ENCODE data around the gene SPARC.
A peak's percentile ranks its signal among the peaks of the same experiment; 100 is the strongest.

Gene SPARC

DNA sequence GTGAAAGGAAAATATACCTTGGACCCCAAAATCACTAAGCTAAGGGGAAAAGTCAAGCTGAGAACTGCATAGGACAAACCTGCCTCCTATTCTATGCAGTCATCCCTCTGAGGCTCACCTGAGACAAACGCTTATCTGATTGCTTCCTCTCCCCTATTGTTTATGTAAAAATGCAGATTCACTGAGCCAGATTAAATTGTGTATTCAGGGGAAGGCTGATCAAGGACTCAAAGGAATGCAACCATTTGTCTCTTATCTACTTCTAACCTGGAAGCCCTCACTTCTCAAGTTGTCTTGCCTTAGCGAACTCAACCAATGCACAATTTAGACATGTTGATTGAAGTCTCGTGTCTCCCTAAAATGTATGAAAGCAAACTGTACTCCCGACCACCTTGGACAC lies 13.3 kb downstream of the SPARC start:
- H3K79me2 ChIP-seq (ENCODE audit: insufficient read depth, low read length): no peaks in the 10 kb centered on the region
- peaks cover 4% of the 10 kb centered on the region; the same call in 1 of the 2 replicates for H3K36me3 ChIP-seq (ENCODE audit: insufficient read depth, low read length)
- no peaks in the 10 kb centered on the region for H3K9me3 ChIP-seq (ENCODE audit: insufficient read depth, low read depth, low read length)
- H3K9ac ChIP-seq (ENCODE audit: low read depth, low read length, poor library complexity, severe bottlenecking): no peak overlapping the region
- H3K9me2 ChIP-seq (replicated peaks; ENCODE audit: low read depth, low read length): no peaks in the 10 kb centered on the region
- H3F3A ChIP-seq (ENCODE audit: low read depth): no peaks in the 10 kb centered on the region
- H3K4me1 ChIP-seq (ENCODE audit: insufficient read depth, low read length, poor library complexity, severe bottlenecking): peaks cover 32% of the 10 kb centered on the region
- H4K20me1 ChIP-seq (ENCODE audit: insufficient read depth, low read length, poor library complexity, severe bottlenecking): no peaks in the 10 kb centered on the region
- no peaks in the 10 kb centered on the region for H3K27me3 ChIP-seq (ENCODE audit: insufficient read depth, low read length, poor library complexity, severe bottlenecking)
- no peak overlapping the region for H3K4me2 ChIP-seq (ENCODE audit: low read depth, low read length, poor library complexity, severe bottlenecking)
- no peak overlapping the region for H3K4me3 ChIP-seq (ENCODE audit: low read length, poor library complexity, severe bottlenecking)
- no peak overlapping the region for H2AFZ ChIP-seq (ENCODE audit: low read length)
- no peak for TF ChIP-seq EZH2phosphoT487 (IDR thresholded peaks at IDR 0.05; ENCODE audit: borderline replicate concordance)
- TF ChIP-seq, protein P1, sequence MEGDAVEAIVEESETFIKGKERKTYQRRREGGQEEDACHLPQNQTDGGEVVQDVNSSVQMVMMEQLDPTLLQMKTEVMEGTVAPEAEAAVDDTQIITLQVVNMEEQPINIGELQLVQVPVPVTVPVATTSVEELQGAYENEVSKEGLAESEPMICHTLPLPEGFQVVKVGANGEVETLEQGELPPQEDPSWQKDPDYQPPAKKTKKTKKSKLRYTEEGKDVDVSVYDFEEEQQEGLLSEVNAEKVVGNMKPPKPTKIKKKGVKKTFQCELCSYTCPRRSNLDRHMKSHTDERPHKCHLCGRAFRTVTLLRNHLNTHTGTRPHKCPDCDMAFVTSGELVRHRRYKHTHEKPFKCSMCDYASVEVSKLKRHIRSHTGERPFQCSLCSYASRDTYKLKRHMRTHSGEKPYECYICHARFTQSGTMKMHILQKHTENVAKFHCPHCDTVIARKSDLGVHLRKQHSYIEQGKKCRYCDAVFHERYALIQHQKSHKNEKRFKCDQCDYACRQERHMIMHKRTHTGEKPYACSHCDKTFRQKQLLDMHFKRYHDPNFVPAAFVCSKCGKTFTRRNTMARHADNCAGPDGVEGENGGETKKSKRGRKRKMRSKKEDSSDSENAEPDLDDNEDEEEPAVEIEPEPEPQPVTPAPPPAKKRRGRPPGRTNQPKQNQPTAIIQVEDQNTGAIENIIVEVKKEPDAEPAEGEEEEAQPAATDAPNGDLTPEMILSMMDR (conservative IDR thresholded peaks at IDR 0.05; ENCODE audit: low read length): no peak

DNA sequence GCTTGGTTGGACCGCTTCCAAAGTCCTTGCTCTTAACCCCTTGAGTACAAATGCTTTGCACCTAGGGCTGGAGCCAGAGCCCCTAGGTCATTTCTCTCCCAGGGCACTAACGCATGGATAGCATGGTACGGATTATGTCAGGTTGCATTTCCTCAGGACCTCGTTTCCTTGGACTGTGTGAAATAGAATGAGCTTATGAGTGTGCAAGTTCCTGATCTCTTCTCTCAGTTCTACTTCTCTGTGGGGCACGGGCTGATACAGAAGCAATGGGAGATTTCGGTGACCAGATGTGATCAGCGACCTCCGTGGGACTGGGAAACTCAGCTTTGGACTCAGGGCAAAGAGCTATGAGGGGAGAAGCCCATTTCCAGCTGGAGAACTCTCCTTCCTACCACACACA lies 14.2 kb downstream of the SPARC start:
- Histone ChIP-seq H3K4me1 (ENCODE audit: insufficient read depth, low read length, poor library complexity, severe bottlenecking) (peaks cover 23% of the 10 kb centered on the region), H3K36me3 (ENCODE audit: insufficient read depth, low read length) (peaks cover 4% of the 10 kb centered on the region; the same call in 1 of the 2 replicates)

DNA sequence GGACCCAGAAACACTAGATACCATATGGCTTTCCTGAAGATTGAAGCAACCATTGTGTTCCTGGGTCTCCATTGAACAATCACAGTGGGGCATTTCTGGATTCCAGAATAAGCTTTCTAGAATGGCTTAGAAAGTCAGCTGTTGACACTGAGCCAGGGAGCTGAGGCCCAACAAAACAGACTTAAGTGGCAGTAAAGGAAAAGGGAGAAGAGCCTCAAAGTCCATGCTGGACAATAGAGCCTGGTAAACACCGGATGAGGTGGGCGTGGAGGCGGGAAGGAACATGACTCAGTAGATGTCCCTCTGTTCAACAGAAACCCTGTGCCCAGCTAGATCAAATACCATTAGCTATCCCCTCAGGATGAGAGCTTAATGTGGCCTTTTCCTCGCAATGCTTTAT lies 14.8 kb downstream of the SPARC start:
- peak overlapping the region; percentile 26 for H3K9ac ChIP-seq (ENCODE audit: low read depth, low read length, poor library complexity, severe bottlenecking)
- TF ChIP-seq, protein P1 (conservative IDR thresholded peaks at IDR 0.05; ENCODE audit: low read length): no peak
- TF ChIP-seq EZH2phosphoT487 (IDR thresholded peaks at IDR 0.05; ENCODE audit: borderline replicate concordance): no peak
- H3K9me3 ChIP-seq (ENCODE audit: insufficient read depth, low read depth, low read length): no peaks in the 10 kb centered on the region
- H3K27me3 ChIP-seq (ENCODE audit: insufficient read depth, low read length, poor library complexity, severe bottlenecking): no peaks in the 10 kb centered on the region
- H3K4me1 ChIP-seq (ENCODE audit: insufficient read depth, low read length, poor library complexity, severe bottlenecking): peaks cover 23% of the 10 kb centered on the region
- H3K4me2 ChIP-seq (ENCODE audit: low read depth, low read length, poor library complexity, severe bottlenecking): peak overlapping the region; percentile 50
- H2AFZ ChIP-seq (ENCODE audit: low read length): no peak overlapping the region
- peak overlapping the region; percentile 26 for H3K4me3 ChIP-seq (ENCODE audit: low read length, poor library complexity, severe bottlenecking)
- H3K36me3 ChIP-seq (ENCODE audit: insufficient read depth, low read length): peaks cover 4% of the 10 kb centered on the region; the same call in 1 of the 2 replicates
- no peaks in the 10 kb centered on the region for H4K20me1 ChIP-seq (ENCODE audit: insufficient read depth, low read length, poor library complexity, severe bottlenecking)
- no peaks in the 10 kb centered on the region for H3F3A ChIP-seq (ENCODE audit: low read depth)
- H3K9me2 ChIP-seq (replicated peaks; ENCODE audit: low read depth, low read length): no peaks in the 10 kb centered on the region
- H3K79me2 ChIP-seq (ENCODE audit: insufficient read depth, low read length): no peaks in the 10 kb centered on the region

More for the DNA sequence above, 14.2 kb downstream of the SPARC start:
- TF ChIP-seq, protein P1 (conservative IDR thresholded peaks at IDR 0.05; ENCODE audit: low read length): no peak
- no peak for TF ChIP-seq EZH2phosphoT487 (IDR thresholded peaks at IDR 0.05; ENCODE audit: borderline replicate concordance)
- Histone ChIP-seq H3K9ac (ENCODE audit: low read depth, low read length, poor library complexity, severe bottlenecking) (no peak overlapping the region), H4K20me1 (ENCODE audit: insufficient read depth, low read length, poor library complexity, severe bottlenecking) (no peaks in the 10 kb centered on the region), H3K79me2 (ENCODE audit: insufficient read depth, low read length) (no peaks in the 10 kb centered on the region), H3K4me2 (ENCODE audit: low read depth, low read length, poor library complexity, severe bottlenecking) (no peak overlapping the region), H3K9me2 (replicated peaks; ENCODE audit: low read depth, low read length) (no peaks in the 10 kb centered on the region), H3F3A (ENCODE audit: low read depth) (no peaks in the 10 kb centered on the region), H3K4me3 (ENCODE audit: low read length, poor library complexity, severe bottlenecking) (no peak overlapping the region), H3K9me3 (ENCODE audit: insufficient read depth, low read depth, low read length) (no peaks in the 10 kb centered on the region), H3K27me3 (ENCODE audit: insufficient read depth, low read length, poor library complexity, severe bottlenecking) (no peaks in the 10 kb centered on the region), H2AFZ (ENCODE audit: low read length) (no peak overlapping the region)

Measured in Loucy (cell line).